ENCODE measurements around the gene ERMAP.
"Not testable (repeated sequence)": the region's sequence is repeated elsewhere in the genome, so short reads cannot be mapped to it uniquely, and the experiment has no call there.

ERMAP gene

GRCh38 chr1:42801832-42802473 lies 15.0 kb upstream of the ERMAP start:
- no peak overlapping the region for H3K4me3 ChIP-seq (replicated peaks; ENCODE audit: insufficient read depth, low read length)
- no peak for DNase-seq (ENCODE audit: low read depth in 1 of 2, low spot score in 1 of 2)
- no peak for TF ChIP-seq CTCF (IDR thresholded peaks at IDR 0.05; ENCODE audit: insufficient read depth, low read length)
- TF ChIP-seq SPI1 (IDR thresholded peaks at IDR 0.05; ENCODE audit: borderline replicate concordance, low read depth): no peak
- no peak for TF ChIP-seq POLR2AphosphoS5 (IDR thresholded peaks at IDR 0.05; ENCODE audit: low read depth)
- TF ChIP-seq GABPA (IDR thresholded peaks at IDR 0.05; ENCODE audit: low read depth): no peak
- TF ChIP-seq REST (IDR thresholded peaks at IDR 0.05; ENCODE audit: insufficient replicate concordance, low read depth): no peak
- no peak overlapping the region for H3K27ac ChIP-seq (replicated peaks)
- no peaks in the 10 kb centered on the region for H3K27me3 ChIP-seq (ENCODE audit: insufficient read depth, poor library complexity, severe bottlenecking)

- Histone ChIP-seq H3K27me3 (ENCODE audit: insufficient read depth, poor library complexity, severe bottlenecking) (no peaks in the 10 kb centered on the region), H3K27ac (replicated peaks) (no peak overlapping the region), H3K4me3 (replicated peaks; ENCODE audit: insufficient read depth, low read length) (no peak overlapping the region)
- DNase-seq (ENCODE audit: low read depth in 1 of 2, low spot score in 1 of 2): no peak
- TF ChIP-seq SPI1 (IDR thresholded peaks at IDR 0.05; ENCODE audit: borderline replicate concordance, low read depth) (no peak), GABPA (IDR thresholded peaks at IDR 0.05; ENCODE audit: low read depth) (no peak)
Measured at GRCh38 chr1:42806171-42806570, 10.8 kb upstream of the ERMAP start.

GRCh38 chr1:42806593-42806992 lies 10.3 kb upstream of the ERMAP start:
- no peaks in the 10 kb centered on the region for H3K27me3 ChIP-seq (ENCODE audit: insufficient read depth, poor library complexity, severe bottlenecking)
- no peak for DNase-seq (ENCODE audit: low read depth in 1 of 2, low spot score in 1 of 2)
- no peak for TF ChIP-seq SPI1 (IDR thresholded peaks at IDR 0.05; ENCODE audit: borderline replicate concordance, low read depth)
- no peak for TF ChIP-seq POLR2AphosphoS5 (IDR thresholded peaks at IDR 0.05; ENCODE audit: low read depth)
- TF ChIP-seq REST (IDR thresholded peaks at IDR 0.05; ENCODE audit: insufficient replicate concordance, low read depth): no peak
- no peak for TF ChIP-seq CTCF (IDR thresholded peaks at IDR 0.05; ENCODE audit: insufficient read depth, low read length)
- TF ChIP-seq GABPA (IDR thresholded peaks at IDR 0.05; ENCODE audit: low read depth): no peak
- H3K27ac ChIP-seq (replicated peaks): no peak overlapping the region
- H3K4me3 ChIP-seq (replicated peaks; ENCODE audit: insufficient read depth, low read length): no peak overlapping the region

- no peak overlapping the region for H3K4me3 ChIP-seq (replicated peaks; ENCODE audit: insufficient read depth, low read length)
- H3K27me3 ChIP-seq (ENCODE audit: insufficient read depth, poor library complexity, severe bottlenecking): no peaks in the 10 kb centered on the region
- no peak for TF ChIP-seq SPI1 (IDR thresholded peaks at IDR 0.05; ENCODE audit: borderline replicate concordance, low read depth)
- H3K27ac ChIP-seq (replicated peaks): no peak overlapping the region
- DNase-seq (ENCODE audit: low read depth in 1 of 2, low spot score in 1 of 2): no peak
Measured at GRCh38 chr1:42807056-42807668, 9.8 kb upstream of the ERMAP start.

- DNase-seq (ENCODE audit: low read depth in 1 of 2, low spot score in 1 of 2); H3K27ac ChIP-seq (replicated peaks); H3K27me3 ChIP-seq (ENCODE audit: insufficient read depth, poor library complexity, severe bottlenecking); H3K4me3 ChIP-seq (replicated peaks; ENCODE audit: insufficient read depth, low read length): not testable (repeated sequence)
Measured at GRCh38 chr1:42814815-42815214, 2.1 kb upstream of the ERMAP start.

Measured in HL-60 (cell line).